A549 (cell line): ENCODE results near the gene METTL14. TPM values are rescaled to one million over a fixed set of nuclear protein-coding genes. Genes with fewer than 3 reads are reported as not detected.

Experiments
- ATAC-seq, 2 experiments: fragments of 200-7000 bp in 1 of 2; fragments of >200 bp in 1 of 2; cut with Nextera tagmentation in 1 of 2; cut with Tn5 transposase in 1 of 2; 3 replicates each; pipeline versions ENCODE4 v1.8.0 to v1.9.1; 2018 to 2020; ENCODE audit warnings: mild to moderate bottlenecking in 1 of 2, moderate library complexity in 1 of 2
- CTCF ChIA-PET: fragments of 300-600 bp; sonication (Branson Sonifier 250); formaldehyde crosslinking; extraction: SDS; loops from one replicate; lab custom pipeline; 2021; ENCODE audit warnings: antibody characterized with exemption, inconsistent platforms; lab: Yijun Ruan, JAX
- POLR2A ChIA-PET: fragments of 350-600 bp; formaldehyde crosslinking; extraction: SDS; loops from one replicate; lab custom pipeline; 2021; ENCODE audit warnings: antibody characterized with exemption, inconsistent platforms; lab: Yijun Ruan, JAX
- DNase-seq, 2 experiments: peaks; one replicate each; pipeline versions ENCODE4 v3.0.0 to v3.0.0-alpha.2; 2011 to 2016; ENCODE audit warnings: low read depth in 1 of 2, low spot score in 1 of 2
- FAIRE-seq: peaks from 2 replicates; lab custom pipeline; 2011; peaks lifted over from hg19 to GRCh38; lab: Jason Lieb, UNC
- H3K27ac ChIP-seq, 2 experiments: fragments of >200 bp; sonication (Bioruptor Twin); formaldehyde crosslinking; 3 replicates each; pipeline ENCODE4 v1.5.1; 2016 to 2017
- H3K4me1 ChIP-seq: fragments of >200 bp; sonication (Bioruptor Twin); formaldehyde crosslinking; 3 replicates; pipeline ENCODE4 v1.6.1; 2016
- H3K4me2 ChIP-seq: fragments of >200 bp; sonication (Bioruptor Twin); formaldehyde crosslinking; 3 replicates; pipeline ENCODE4 v1.6.1; 2016
- H3K4me3 ChIP-seq: fragments of >200 bp; sonication (Bioruptor Twin); formaldehyde crosslinking; 3 replicates; pipeline ENCODE4 v1.5.1; 2016
- H3K9me3 ChIP-seq: fragments of >200 bp; sonication (Bioruptor Twin); formaldehyde crosslinking; 3 replicates; pipeline ENCODE4 v1.6.1; 2016
- CBX2 ChIP-seq: fragments of 200-600 bp; sonication (generic); IDR thresholded peaks from 2 replicates; pipeline ENCODE4 v1.6.1; 2016; ENCODE audit warnings: low read depth, mild to moderate bottlenecking, borderline replicate concordance
- EHMT2 ChIP-seq: fragments of 200-600 bp; sonication (generic); IDR thresholded peaks from 2 replicates; pipeline ENCODE4 v1.6.1; 2016; ENCODE audit warnings: antibody characterized with exemption, low read depth, mild to moderate bottlenecking, moderate library complexity
- HOXB5 ChIP-seq: fragments of 250-450 bp; sonication (Bioruptor Pico); IDR thresholded peaks from 2 replicates; pipeline ENCODE4 v1.5.0; 2020; ENCODE audit warnings: mild to moderate bottlenecking, moderate library complexity
- JUN ChIP-seq, 2 experiments: fragments of >200 bp; sonication (Bioruptor Twin); formaldehyde crosslinking; IDR thresholded peaks; 2 replicates in 1 of 2; 3 replicates in 1 of 2; pipeline ENCODE4 v1.6.1; 2016 to 2017
- JUNB ChIP-seq: fragments of >200 bp; sonication (Bioruptor Twin); formaldehyde crosslinking; IDR thresholded peaks from 2 replicates; pipeline ENCODE4 v1.6.1; 2016
- MAFK ChIP-seq: fragments of 450-650 bp; IDR thresholded peaks from 2 replicates; pipeline ENCODE4 v1.6.1; 2014; ENCODE audit not compliant: partially characterized antibody
- NFE2L2 ChIP-seq: fragments of 150-350 bp; conservative IDR thresholded peaks from 2 replicates; pipeline ENCODE4 v1.6.1; 2014; ENCODE audit warnings: low read length
- PHF8 ChIP-seq: fragments of 200-600 bp; sonication (generic); IDR thresholded peaks from 2 replicates; pipeline ENCODE4 v1.6.1; 2016; ENCODE audit warnings: low read depth, mild to moderate bottlenecking, antibody characterized with exemption, moderate library complexity, borderline replicate concordance
- RARB ChIP-seq: fragments of 250-450 bp; sonication (Bioruptor Pico); IDR thresholded peaks from 2 replicates; pipeline ENCODE4 v1.8.0; 2021; ENCODE audit warnings: mild to moderate bottlenecking, moderate library complexity
- RFX5 ChIP-seq: fragments of 450-650 bp; IDR thresholded peaks from 2 replicates; pipeline ENCODE4 v1.7.1; 2014; ENCODE audit warnings: antibody characterized with exemption, mild to moderate bottlenecking, moderate library complexity
- ZFP36 ChIP-seq: fragments of 450-650 bp; IDR thresholded peaks from 2 replicates; pipeline ENCODE4 v1.6.1; 2014; ENCODE audit warnings: borderline replicate concordance; ENCODE audit not compliant: partially characterized antibody
- ZNF302 ChIP-seq: fragments of 250-450 bp; sonication (Bioruptor Pico); IDR thresholded peaks from 2 replicates; pipeline ENCODE4 v1.9.0; 2021; ENCODE audit warnings: inconsistent platforms, mild to moderate bottlenecking, moderate library complexity
- WGBS: methylation state at CpG from one replicate; pipeline ENCODE4 v1.1.6; 2017; ENCODE audit errors: missing lambda C conversion rate; 5-methylcytosine and 5-hydroxymethylcytosine counted together
- polyA plus RNA-seq, 4 experiments: library from polyadenylated mRNA; depleted of rRNA in 3 of 4; stranded (reverse); fragments of >200 nt; fragmentation: RNase III in 1 of 4; extraction: RNeasy Plus Mini Kit Qiagen cat#74134 plus additional on column Dnase treatment in 1 of 4; gene quantifications; 2 replicates in 3 of 4; 3 replicates in 1 of 4; pipeline ENCODE4 v1.2.3, GENCODE V29; 2011 to 2017
- TF ChIP-seq, protein P1 (sequence below): fragments of 250-450 bp; sonication (Bioruptor Pico); IDR thresholded peaks from 2 replicates; pipeline ENCODE4 v1.5.0; 2021; ENCODE audit warnings: mild to moderate bottlenecking, moderate library complexity, borderline replicate concordance
- TF ChIP-seq, protein P2 (sequence below): fragments of 200-600 bp; sonication (generic); IDR thresholded peaks from 2 replicates; pipeline ENCODE4 v1.6.1; 2016; ENCODE audit warnings: antibody characterized with exemption, mild to moderate bottlenecking, moderate library complexity
- TF ChIP-seq, protein P3 (sequence below): fragments of >200 bp; sonication (Bioruptor Twin); formaldehyde crosslinking; IDR thresholded peaks from 2 replicates; pipeline ENCODE4 v1.6.1; 2016
- TF ChIP-seq, protein P4 (sequence below): fragments of >200 bp; sonication (Bioruptor Twin); formaldehyde crosslinking; IDR thresholded peaks from 3 replicates; pipeline ENCODE4 v1.6.1; 2016

Gene METTL14
- polyA plus RNA-seq, 2 of the 4 experiments (the other 2 are of a cell fraction): 20.9 to 25.2 TPM

DNA sequence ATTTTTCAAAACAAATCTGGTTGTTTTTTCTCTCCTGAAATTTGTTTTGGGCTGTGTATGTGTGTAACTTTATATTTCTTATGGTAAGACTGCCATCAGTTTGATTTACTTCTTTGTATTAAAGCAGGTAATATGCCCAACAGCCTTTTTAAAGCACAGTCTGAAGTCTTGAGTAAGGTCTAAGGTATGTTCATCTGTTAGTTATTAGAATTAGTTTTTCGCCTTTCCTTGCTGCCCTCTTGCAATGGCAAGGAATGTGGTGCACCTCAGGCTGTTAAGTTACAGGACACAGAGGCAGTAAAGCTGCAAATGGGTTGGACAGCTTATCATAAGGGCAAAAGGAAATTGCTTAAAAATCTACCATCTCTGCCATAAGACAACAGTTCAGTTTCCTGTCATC lies 71.8 kb downstream of the METTL14 start:
- FAIRE-seq: no peak
- H3K4me1 ChIP-seq: no peaks in the 10 kb centered on the region
- TF ChIP-seq RARB (CRISPR knock-in tag): no peak
- TF ChIP-seq, all 56 proteins: peak for 0
- 79% methylated on average over 1 of the region's 1 CpG for WGBS
- no peak for DNase-seq
- CTCF ChIA-PET: no interaction called here
- POLR2A ChIA-PET: no interaction called here
- Histone ChIP-seq H3K9me3 (no peaks in the 10 kb centered on the region), H3K27ac (no peak overlapping the region), H3K4me3 (no peak overlapping the region), H3K4me2 (no peak overlapping the region)
- no peak for ATAC-seq

DNA sequence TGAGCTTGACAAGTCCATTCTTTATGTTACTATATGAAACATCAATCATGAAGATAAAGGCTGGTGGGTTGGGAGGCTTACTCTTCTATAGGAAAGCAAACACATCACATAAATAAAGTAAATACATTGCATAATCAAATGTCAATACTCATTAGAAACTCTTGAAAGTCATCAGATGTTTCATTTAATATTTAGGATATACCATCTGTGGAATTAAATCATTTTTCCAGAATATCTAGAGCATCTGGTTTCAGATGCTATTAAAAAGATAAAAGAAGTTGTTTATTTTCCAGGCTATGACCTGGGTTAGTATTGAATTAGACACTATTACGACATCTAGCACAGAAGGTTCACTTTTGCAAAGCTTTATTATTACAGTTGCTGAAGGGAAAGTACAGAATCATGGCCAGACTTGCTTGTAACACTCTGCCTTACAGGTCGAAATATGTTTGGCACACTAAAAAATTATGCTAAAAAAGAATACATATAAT lies 72.6 kb downstream of the METTL14 start:
- Histone ChIP-seq H3K4me1 (no peaks in the 10 kb centered on the region), H3K27ac (no peak overlapping the region), H3K4me3 (no peak overlapping the region), H3K4me2 (no peak overlapping the region), H3K9me3 (no peaks in the 10 kb centered on the region)
- TF ChIP-seq ZFP36: no peak
- TF ChIP-seq PHF8: no peak
- no peak for TF ChIP-seq NFE2L2
- no peak for TF ChIP-seq JUN (IDR thresholded peaks at IDR 0.05)
- TF ChIP-seq, protein P1, sequence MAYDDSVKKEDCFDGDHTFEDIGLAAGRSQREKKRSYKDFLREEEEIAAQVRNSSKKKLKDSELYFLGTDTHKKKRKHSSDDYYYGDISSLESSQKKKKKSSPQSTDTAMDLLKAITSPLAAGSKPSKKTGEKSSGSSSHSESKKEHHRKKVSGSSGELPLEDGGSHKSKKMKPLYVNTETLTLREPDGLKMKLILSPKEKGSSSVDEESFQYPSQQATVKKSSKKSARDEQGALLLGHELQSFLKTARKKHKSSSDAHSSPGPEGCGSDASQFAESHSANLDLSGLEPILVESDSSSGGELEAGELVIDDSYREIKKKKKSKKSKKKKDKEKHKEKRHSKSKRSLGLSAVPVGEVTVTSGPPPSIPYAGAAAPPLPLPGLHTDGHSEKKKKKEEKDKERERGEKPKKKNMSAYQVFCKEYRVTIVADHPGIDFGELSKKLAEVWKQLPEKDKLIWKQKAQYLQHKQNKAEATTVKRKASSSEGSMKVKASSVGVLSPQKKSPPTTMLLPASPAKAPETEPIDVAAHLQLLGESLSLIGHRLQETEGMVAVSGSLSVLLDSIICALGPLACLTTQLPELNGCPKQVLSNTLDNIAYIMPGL: no peak
- TF ChIP-seq JUNB: no peak
- TF ChIP-seq CBX2: no peak
- TF ChIP-seq, protein P2, sequence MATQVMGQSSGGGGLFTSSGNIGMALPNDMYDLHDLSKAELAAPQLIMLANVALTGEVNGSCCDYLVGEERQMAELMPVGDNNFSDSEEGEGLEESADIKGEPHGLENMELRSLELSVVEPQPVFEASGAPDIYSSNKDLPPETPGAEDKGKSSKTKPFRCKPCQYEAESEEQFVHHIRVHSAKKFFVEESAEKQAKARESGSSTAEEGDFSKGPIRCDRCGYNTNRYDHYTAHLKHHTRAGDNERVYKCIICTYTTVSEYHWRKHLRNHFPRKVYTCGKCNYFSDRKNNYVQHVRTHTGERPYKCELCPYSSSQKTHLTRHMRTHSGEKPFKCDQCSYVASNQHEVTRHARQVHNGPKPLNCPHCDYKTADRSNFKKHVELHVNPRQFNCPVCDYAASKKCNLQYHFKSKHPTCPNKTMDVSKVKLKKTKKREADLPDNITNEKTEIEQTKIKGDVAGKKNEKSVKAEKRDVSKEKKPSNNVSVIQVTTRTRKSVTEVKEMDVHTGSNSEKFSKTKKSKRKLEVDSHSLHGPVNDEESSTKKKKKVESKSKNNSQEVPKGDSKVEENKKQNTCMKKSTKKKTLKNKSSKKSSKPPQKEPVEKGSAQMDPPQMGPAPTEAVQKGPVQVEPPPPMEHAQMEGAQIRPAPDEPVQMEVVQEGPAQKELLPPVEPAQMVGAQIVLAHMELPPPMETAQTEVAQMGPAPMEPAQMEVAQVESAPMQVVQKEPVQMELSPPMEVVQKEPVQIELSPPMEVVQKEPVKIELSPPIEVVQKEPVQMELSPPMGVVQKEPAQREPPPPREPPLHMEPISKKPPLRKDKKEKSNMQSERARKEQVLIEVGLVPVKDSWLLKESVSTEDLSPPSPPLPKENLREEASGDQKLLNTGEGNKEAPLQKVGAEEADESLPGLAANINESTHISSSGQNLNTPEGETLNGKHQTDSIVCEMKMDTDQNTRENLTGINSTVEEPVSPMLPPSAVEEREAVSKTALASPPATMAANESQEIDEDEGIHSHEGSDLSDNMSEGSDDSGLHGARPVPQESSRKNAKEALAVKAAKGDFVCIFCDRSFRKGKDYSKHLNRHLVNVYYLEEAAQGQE: no peak
- 84% methylated on average over 2 of the region's 2 CpGs for WGBS
- no peak for DNase-seq
- CTCF ChIA-PET: interaction anchor here (0.7 to 1.0 kb wide), 2 partner anchors 14 to 211 kb away, joined by 3 read pairs; no protein-coding TSS in a partner anchor
- POLR2A ChIA-PET: no interaction called here
- ATAC-seq: no peak
- no peak for FAIRE-seq

DNA sequence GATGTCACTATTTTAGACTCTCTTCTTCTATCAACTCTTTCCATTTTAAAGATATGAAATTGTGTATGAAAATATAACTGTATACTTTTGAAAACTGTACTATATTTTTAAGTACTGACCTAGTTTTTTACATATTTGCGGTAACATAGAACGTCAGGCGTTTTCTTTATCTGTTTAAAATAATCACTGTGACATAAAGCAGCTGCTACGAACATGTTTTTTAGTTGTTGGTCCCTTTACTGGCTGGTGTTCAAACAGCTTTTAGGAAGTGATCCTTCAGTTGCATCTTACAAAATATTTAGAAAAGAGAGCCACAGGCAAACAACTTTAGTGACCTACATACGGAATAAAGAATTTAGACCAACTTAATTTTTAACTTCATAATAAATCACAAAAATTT lies 73.1 kb downstream of the METTL14 start:
- DNase-seq (no peak), ATAC-seq (no peak), FAIRE-seq (no peak)
- POLR2A ChIA-PET: no interaction called here
- no peaks in the 10 kb centered on the region for H3K4me1 ChIP-seq
- H3K27ac ChIP-seq: no peak overlapping the region
- H3K9me3 ChIP-seq: no peaks in the 10 kb centered on the region
- CTCF ChIA-PET: interaction anchor here (1.0 kb wide), 1 partner anchor 210 kb away, joined by 3 read pairs; no protein-coding TSS in a partner anchor
- TF ChIP-seq, protein P3, sequence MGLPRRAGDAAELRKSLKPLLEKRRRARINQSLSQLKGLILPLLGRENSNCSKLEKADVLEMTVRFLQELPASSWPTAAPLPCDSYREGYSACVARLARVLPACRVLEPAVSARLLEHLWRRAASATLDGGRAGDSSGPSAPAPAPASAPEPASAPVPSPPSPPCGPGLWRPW: no peak
- TF ChIP-seq MAFK (no peak), RFX5 (no peak), ZNF302 (no peak), RARB (CRISPR knock-in tag) (no peak), EHMT2 (no peak), HOXB5 (CRISPR knock-in tag) (no peak)
- TF ChIP-seq, protein P4, sequence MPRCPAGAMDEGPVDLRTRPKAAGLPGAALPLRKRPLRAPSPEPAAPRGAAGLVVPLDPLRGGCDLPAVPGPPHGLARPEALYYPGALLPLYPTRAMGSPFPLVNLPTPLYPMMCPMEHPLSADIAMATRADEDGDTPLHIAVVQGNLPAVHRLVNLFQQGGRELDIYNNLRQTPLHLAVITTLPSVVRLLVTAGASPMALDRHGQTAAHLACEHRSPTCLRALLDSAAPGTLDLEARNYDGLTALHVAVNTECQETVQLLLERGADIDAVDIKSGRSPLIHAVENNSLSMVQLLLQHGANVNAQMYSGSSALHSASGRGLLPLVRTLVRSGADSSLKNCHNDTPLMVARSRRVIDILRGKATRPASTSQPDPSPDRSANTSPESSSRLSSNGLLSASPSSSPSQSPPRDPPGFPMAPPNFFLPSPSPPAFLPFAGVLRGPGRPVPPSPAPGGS: no peak
- H3K4me2 ChIP-seq: no peak overlapping the region
- WGBS: 88% methylated on average over 5 of the region's 5 CpGs
- no peak overlapping the region for H3K4me3 ChIP-seq
